Neutrophil (primary cell): Measurements from ENCODE around the gene LHX5.

ENCODE experiments used
- H3K27ac ChIP-seq: fragments of 200-600 bp; sonication (generic); 2 replicates; pipeline ENCODE4 v1.5.1; 2016; ENCODE audit warnings: mild to moderate bottlenecking, moderate library complexity
- H3K27me3 ChIP-seq: fragments of 200-600 bp; sonication (generic); 2 replicates; pipeline ENCODE4 v1.6.0; 2016; ENCODE audit warnings: mild to moderate bottlenecking
- H3K36me3 ChIP-seq: fragments of 200-600 bp; sonication (generic); 2 replicates; pipeline ENCODE4 v1.5.1; 2017
- H3K4me1 ChIP-seq, 2 experiments: fragments of 200-600 bp in 1 of 2; sonication (generic) in 1 of 2; 1 replicate in 1 of 2; 2 replicates in 1 of 2; pipeline versions ENCODE4 v1.5.1 to v1.6.1; 2013 to 2016; ENCODE audit warnings: low read depth in 1 of 2, low read length in 1 of 2, mild to moderate bottlenecking in 1 of 2, moderate library complexity in 1 of 2; ENCODE audit not compliant: control insufficient read depth in 1 of 2, insufficient read depth in 1 of 2
- H3K4me3 ChIP-seq, 2 experiments: fragments of 200-600 bp in 1 of 2; sonication (generic) in 1 of 2; 1 replicate in 1 of 2; 2 replicates in 1 of 2; pipeline ENCODE4 v1.5.1; 2013 to 2016; ENCODE audit warnings: low read depth in 1 of 2, low read length in 1 of 2, mild to moderate bottlenecking in 1 of 2, moderate library complexity in 1 of 2
- H3K9me3 ChIP-seq: fragments of 200-600 bp; sonication (generic); 2 replicates; pipeline ENCODE4 v1.5.1; 2016
- TF ChIP-seq, protein P1 (sequence below): fragments of 200-600 bp; sonication (generic); IDR thresholded peaks from 2 replicates; pipeline ENCODE4 v1.5.1; 2016; ENCODE audit warnings: antibody characterized with exemption

Gene LHX5

DNA sequence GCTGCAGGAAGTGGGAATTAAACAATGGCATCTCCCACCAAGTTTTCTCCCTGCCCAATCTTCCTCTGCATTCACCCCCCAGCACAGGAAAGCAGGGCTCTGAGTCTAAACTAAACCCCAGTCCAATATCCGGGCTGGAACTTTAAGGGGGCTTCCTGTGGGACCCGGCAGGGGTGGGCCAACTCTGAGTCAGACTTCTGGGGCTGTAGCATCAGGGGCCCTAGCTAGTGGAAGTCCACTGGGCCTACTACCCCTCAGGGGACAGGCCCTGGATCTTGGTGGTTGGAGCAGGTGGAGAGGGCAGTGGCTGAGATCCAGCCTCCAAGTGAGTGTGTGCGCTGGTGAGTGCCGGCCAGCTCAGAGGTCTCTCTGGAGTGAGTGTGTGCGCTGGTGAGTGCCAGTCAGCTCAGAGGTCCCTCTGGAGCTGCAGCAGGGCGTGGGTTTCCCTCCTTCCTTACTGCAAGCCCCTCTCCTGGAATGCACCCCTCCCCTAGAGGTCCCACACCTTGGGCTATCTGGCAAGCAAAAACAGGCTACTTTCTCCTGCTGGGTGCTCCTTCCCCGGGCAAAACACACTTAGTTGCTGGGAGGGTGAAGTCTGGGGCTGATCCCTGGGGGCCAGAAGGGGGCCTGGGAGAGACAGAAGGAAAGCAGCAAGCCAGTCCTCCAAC lies 5.6 kb upstream of the LHX5 start:
- no peak overlapping the region for H3K4me3 ChIP-seq
- no peak overlapping the region for H3K27ac ChIP-seq
- no peaks in the 10 kb centered on the region for H3K9me3 ChIP-seq
- H3K27me3 ChIP-seq: peaks cover 100% of the 10 kb centered on the region
- H3K36me3 ChIP-seq: no peaks in the 10 kb centered on the region
- H3K4me1 ChIP-seq: no peaks in the 10 kb centered on the region
- TF ChIP-seq, protein P1, sequence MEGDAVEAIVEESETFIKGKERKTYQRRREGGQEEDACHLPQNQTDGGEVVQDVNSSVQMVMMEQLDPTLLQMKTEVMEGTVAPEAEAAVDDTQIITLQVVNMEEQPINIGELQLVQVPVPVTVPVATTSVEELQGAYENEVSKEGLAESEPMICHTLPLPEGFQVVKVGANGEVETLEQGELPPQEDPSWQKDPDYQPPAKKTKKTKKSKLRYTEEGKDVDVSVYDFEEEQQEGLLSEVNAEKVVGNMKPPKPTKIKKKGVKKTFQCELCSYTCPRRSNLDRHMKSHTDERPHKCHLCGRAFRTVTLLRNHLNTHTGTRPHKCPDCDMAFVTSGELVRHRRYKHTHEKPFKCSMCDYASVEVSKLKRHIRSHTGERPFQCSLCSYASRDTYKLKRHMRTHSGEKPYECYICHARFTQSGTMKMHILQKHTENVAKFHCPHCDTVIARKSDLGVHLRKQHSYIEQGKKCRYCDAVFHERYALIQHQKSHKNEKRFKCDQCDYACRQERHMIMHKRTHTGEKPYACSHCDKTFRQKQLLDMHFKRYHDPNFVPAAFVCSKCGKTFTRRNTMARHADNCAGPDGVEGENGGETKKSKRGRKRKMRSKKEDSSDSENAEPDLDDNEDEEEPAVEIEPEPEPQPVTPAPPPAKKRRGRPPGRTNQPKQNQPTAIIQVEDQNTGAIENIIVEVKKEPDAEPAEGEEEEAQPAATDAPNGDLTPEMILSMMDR: no peak

DNA sequence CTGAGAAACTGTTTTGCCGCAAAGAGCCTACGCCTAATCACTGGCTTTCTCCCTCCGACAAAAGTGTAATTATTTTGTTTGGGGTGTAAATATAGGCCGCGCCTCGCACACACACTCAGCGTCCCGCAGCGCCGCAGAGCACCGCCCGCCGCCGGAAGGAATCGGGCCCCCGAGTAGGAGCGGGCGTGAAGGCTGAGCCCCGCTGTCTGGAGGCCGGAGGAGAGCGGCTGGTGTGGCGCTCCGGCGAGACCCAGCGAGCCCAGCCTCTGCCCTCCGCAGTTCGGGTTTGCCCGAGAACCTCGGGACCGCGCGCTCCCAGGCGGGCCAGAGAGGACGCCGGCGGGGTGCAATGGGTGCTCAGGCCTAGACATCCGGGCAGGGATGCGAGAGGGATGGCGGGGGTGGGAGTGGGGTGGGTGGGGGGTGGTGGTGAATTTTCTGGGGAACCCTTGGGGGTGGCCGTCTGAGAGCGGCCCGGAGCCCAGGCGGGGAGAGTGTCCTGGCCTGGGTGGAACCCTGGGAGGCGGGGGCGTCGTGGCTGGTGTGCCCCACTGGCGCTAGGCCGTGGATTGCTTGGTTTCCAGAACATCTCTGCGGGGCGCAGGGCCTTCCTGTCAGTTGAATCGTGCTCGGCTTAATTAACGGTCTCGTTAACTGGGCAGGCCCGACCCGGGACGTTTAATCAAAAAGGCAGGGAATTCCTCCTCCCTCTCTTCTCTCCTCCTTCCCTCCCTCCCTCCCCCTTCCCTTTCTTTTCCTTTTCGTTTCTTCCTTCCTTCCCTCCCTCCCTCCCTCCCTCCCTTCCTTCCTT lies 4.7 kb upstream of the LHX5 start:
- Histone ChIP-seq H3K9me3 (no peaks in the 10 kb centered on the region), H3K4me3 (no peak overlapping the region), H3K4me1 (no peaks in the 10 kb centered on the region), H3K27ac (no peak overlapping the region), H3K27me3 (peaks cover 100% of the 10 kb centered on the region), H3K36me3 (no peaks in the 10 kb centered on the region)
- TF ChIP-seq, protein P1: no peak

DNA sequence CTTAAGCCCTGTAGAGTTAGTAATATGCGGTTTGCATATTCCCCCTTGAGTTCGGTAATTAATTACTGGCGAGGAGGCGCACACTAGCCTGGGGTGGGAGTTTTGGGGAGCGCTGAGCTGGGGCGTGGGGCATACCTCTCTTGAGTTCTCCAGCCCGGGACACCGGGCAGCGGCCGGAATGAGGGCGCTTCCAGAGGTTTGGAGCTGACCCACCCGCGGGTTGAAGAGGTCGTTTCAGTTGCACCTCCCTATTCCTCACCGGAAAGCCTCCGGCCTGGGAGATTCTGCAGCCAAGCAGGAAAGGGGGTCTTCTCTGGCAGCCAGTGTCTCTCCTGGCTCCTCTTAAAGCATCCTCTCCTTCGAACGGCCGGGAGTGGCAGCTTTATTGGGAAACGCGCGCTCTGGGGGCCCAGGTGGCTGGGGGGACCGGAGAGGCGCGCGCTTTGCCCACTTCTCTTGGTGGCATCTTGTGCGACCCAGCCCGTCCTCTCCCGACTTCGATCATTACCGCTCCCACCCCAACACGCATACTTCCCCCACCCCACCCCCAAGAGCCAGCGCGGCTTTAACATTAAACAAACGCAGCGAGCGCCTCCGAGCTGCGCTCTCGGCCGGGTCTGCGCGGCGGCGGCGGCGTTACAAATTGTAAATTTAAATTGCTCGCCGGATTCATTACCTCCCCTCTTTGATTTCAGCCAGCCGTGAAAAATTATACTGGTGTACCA lies 3.9 kb upstream of the LHX5 start:
- H3K4me1 ChIP-seq: no peaks in the 10 kb centered on the region
- no peak overlapping the region for H3K4me3 ChIP-seq
- TF ChIP-seq, protein P1: no peak
- no peaks in the 10 kb centered on the region for H3K9me3 ChIP-seq
- no peaks in the 10 kb centered on the region for H3K36me3 ChIP-seq
- no peak overlapping the region for H3K27ac ChIP-seq
- H3K27me3 ChIP-seq: peaks cover 100% of the 10 kb centered on the region

DNA sequence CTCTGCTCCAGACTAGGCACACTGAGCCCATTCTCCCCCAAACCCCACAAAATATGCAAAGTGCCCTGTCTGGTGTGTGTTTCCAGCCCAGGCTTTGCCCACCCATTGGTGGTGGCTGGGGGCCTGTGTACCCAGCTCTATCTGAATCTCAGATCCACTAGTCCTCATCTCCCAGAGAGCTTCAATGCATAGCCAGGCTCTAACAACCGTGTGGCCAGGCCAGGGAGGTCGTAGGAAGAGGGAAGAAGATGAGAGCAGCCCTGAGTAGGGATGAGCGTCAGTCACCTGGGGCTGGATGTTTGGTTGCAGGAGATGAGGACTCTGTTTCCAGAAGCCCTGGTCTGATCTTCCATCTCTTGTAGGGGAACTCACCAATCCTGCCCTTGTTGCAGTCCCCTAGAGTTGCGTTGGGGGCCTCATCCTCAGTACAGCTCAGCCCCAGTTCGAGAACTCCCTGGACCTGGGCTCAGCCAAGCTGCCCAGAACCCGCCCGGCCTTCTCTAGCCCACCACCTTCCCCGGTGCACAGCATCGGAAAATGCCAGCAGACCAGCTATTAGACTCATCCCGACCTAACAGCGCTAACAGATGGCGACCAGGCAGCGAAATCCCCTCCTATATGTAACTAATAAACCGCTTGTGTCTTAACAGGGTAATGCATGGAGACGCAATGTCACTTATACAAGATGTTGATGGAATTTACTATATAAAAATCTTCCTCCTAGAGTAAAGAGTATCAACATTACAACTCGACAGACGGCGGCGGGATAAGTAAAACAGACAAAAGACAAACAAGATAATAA lies 3.2 kb upstream of the LHX5 start:
- no peaks in the 10 kb centered on the region for H3K36me3 ChIP-seq
- H3K4me3 ChIP-seq: no peak overlapping the region
- no peaks in the 10 kb centered on the region for H3K4me1 ChIP-seq
- H3K9me3 ChIP-seq: no peaks in the 10 kb centered on the region
- H3K27me3 ChIP-seq: peaks cover 100% of the 10 kb centered on the region
- H3K27ac ChIP-seq: no peak overlapping the region
- TF ChIP-seq, protein P1: no peak

DNA sequence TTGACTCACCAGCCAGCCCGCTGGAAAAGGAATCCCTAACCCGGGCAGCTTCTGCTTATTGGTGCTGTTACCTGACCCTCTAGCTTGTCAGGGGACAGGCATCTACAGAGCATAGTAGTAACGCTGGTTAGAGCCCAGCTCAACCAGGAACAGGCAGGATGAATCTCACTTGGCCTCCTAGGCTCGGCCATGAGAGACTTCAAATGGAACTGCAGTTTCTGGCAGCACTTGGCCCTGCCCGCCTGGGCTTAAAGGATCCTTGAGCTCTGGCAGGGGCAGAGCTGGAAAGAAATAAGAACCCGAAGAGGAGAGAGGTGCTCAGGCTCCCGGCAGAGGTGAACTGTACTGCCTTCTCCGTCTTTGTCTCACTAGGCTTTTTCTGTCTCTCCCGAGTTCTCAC lies 2.3 kb upstream of the LHX5 start:
- Histone ChIP-seq H3K36me3 (no peaks in the 10 kb centered on the region), H3K9me3 (no peaks in the 10 kb centered on the region), H3K4me3 (no peak overlapping the region), H3K27ac (no peak overlapping the region), H3K4me1 (no peaks in the 10 kb centered on the region), H3K27me3 (peaks cover 100% of the 10 kb centered on the region)
- TF ChIP-seq, protein P1: no peak
